ENCODE data around the gene TMPRSS9.
"Not testable (repeated sequence)": the region's sequence is repeated elsewhere in the genome, so short reads cannot be mapped to it uniquely, and the experiment has no call there.

TMPRSS9 gene

GRCh38 chr19:2468596-2468995, 108.5 kb downstream of the TMPRSS9 start:
- H3K27ac ChIP-seq (ENCODE audit: low read length) = no peak overlapping the region
- H3K4me1 ChIP-seq (ENCODE audit: control insufficient read depth, low read depth, low read length) = no peaks in the 10 kb centered on the region
- H3K36me3 ChIP-seq (ENCODE audit: control insufficient read depth, low read depth, low read length) = no peaks in the 10 kb centered on the region
- H3K9me3 ChIP-seq (ENCODE audit: control insufficient read depth, low read depth, low read length) = no peaks in the 10 kb centered on the region
- no peak overlapping the region for H3K4me3 ChIP-seq (ENCODE audit: low read length)
- H3K9ac ChIP-seq (ENCODE audit: low read length) = no peak overlapping the region
- H3K27me3 ChIP-seq (ENCODE audit: control insufficient read depth, insufficient read depth, low read length) = no peaks in the 10 kb centered on the region

DNA sequence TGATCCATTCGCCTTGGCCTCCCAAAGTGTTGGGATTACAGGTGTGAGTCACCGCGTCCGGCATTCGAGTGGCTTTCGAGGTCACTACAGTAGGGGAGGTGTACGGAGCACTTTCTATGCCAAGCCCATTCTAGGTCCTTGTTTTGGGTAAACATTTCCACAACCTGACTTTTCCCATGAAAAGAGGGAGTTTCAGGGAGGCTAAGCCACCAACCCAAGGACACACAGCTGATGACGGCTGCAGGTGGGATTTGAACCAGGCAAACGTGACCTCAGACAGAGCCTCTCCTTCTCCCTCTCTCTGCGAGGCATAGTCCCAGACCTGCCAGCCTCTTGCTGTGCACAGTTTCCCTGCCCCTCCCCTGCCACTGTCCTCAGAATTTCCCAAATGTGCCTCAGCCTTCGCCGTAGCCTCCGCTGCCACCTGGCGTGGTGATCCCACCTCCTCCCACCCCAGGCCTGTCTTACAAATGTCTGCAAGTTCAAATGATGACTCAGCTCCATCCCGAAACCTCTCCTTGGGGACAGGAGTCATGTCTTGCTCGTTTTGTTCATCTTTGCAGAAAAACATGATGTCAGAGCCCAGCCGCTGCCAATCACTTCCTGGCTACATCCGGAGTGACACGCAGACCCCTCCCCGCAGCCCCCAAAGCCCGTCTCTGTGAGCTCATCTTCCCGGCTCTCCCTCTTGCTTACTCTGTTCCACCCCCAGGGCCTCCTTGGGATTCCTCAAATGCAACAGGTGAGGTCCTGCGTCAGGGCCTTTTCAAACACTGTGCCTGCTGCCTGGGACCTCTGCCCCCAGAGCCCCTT, 109.2 kb downstream of the TMPRSS9 start:
- Histone ChIP-seq H3K9ac (ENCODE audit: low read length) (no peak overlapping the region), H3K27me3 (ENCODE audit: control insufficient read depth, insufficient read depth, low read length) (no peaks in the 10 kb centered on the region), H3K27ac (ENCODE audit: low read length) (no peak overlapping the region), H3K9me3 (ENCODE audit: control insufficient read depth, low read depth, low read length) (no peaks in the 10 kb centered on the region), H3K4me3 (ENCODE audit: low read length) (no peak overlapping the region), H3K4me1 (ENCODE audit: control insufficient read depth, low read depth, low read length) (no peaks in the 10 kb centered on the region), H3K36me3 (ENCODE audit: control insufficient read depth, low read depth, low read length) (no peaks in the 10 kb centered on the region)

DNA sequence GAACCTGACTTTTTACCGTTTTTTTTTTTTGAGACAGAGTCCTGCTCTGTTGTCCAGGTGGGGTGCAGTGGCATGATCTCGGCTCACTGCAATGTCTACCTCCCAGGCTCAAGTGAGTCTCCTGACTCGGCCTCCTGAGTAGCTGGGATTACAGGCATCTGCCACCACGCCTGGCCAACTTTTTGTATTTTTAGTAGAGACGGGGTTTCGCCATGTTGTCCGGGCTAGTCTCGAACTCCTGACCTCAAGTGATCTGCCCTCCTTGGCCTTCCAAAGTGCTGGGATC, 109.8 kb downstream of the TMPRSS9 start:
- H3K27me3 ChIP-seq (ENCODE audit: control insufficient read depth, insufficient read depth, low read length); H3K4me1 ChIP-seq (ENCODE audit: control insufficient read depth, low read depth, low read length); H3K9ac ChIP-seq (ENCODE audit: low read length); H3K27ac ChIP-seq (ENCODE audit: low read length); H3K36me3 ChIP-seq (ENCODE audit: control insufficient read depth, low read depth, low read length); H3K9me3 ChIP-seq (ENCODE audit: control insufficient read depth, low read depth, low read length); H3K4me3 ChIP-seq (ENCODE audit: low read length): not testable (repeated sequence)

GRCh38 chr19:2474232-2475017, 114.4 kb downstream of the TMPRSS9 start:
- peaks cover 44% of the 10 kb centered on the region for H3K27me3 ChIP-seq (ENCODE audit: control insufficient read depth, insufficient read depth, low read length)
- no peak overlapping the region for H3K27ac ChIP-seq (ENCODE audit: low read length)
- H3K36me3 ChIP-seq (ENCODE audit: control insufficient read depth, low read depth, low read length) = no peaks in the 10 kb centered on the region
- no peak overlapping the region for H3K4me3 ChIP-seq (ENCODE audit: low read length)
- peaks cover 9% of the 10 kb centered on the region for H3K4me1 ChIP-seq (ENCODE audit: control insufficient read depth, low read depth, low read length)
- H3K9me3 ChIP-seq (ENCODE audit: control insufficient read depth, low read depth, low read length) = no peaks in the 10 kb centered on the region
- no peak overlapping the region for H3K9ac ChIP-seq (ENCODE audit: low read length)

DNA sequence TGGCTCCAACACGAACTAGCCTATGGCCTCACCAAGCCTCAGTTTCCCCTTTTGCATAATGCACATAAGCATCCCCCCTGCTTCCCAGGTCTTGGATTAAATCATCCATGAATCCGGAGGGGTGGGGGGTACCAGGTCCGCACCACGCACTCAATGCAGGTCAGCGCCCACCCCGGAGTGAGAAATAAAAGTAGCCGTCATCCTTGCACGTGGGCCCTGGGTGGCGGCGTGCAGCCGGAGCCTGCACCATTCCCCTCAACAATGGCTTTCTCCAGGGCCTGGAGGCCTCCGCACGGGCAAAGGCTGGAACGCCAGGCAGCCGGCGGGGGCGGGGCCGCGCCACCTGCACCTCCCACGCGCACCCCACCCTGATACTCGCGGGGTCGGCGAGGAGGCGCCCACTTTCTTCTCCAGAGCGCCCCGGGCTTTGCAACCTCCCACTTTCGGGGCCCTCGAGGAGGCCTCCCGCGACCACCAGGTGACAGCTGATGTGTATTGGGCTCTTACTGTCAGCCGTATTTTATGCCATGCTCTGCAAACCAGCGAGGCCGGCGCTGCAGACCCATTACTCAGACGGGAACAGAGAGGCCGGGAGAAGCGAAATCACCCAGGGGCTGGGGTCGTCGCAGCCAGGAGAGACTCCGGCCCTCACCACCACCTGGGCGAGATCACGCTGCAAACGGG, 115.1 kb downstream of the TMPRSS9 start:
- H3K4me1 ChIP-seq (ENCODE audit: control insufficient read depth, low read depth, low read length) = peaks cover 14% of the 10 kb centered on the region
- H3K9ac ChIP-seq (ENCODE audit: low read length) = no peak overlapping the region
- H3K27ac ChIP-seq (ENCODE audit: low read length) = no peak overlapping the region
- H3K4me3 ChIP-seq (ENCODE audit: low read length) = peak overlapping the region; percentile 78
- H3K27me3 ChIP-seq (ENCODE audit: control insufficient read depth, insufficient read depth, low read length) = peaks cover 51% of the 10 kb centered on the region
- H3K9me3 ChIP-seq (ENCODE audit: control insufficient read depth, low read depth, low read length) = no peaks in the 10 kb centered on the region
- H3K36me3 ChIP-seq (ENCODE audit: control insufficient read depth, low read depth, low read length) = no peaks in the 10 kb centered on the region

Data from iPS-18a (cell line).